C4-2B (cell line): ENCODE measurements around the gene C11orf68.

Source experiments
- H3K27ac ChIP-seq: fragments of 450-650 bp; 2 replicates; pipeline ENCODE4 v1.5.1; 2017
- ZFX ChIP-seq: fragments of 450-650 bp; IDR thresholded peaks from 2 replicates; pipeline ENCODE4 v1.6.1; 2017
- TF ChIP-seq, protein P1 (sequence below): fragments of 450-650 bp; conservative IDR thresholded peaks from 2 replicates; pipeline ENCODE4 v1.5.1; 2017; ENCODE audit warnings: mild to moderate bottlenecking

The C11orf68 gene

DNA sequence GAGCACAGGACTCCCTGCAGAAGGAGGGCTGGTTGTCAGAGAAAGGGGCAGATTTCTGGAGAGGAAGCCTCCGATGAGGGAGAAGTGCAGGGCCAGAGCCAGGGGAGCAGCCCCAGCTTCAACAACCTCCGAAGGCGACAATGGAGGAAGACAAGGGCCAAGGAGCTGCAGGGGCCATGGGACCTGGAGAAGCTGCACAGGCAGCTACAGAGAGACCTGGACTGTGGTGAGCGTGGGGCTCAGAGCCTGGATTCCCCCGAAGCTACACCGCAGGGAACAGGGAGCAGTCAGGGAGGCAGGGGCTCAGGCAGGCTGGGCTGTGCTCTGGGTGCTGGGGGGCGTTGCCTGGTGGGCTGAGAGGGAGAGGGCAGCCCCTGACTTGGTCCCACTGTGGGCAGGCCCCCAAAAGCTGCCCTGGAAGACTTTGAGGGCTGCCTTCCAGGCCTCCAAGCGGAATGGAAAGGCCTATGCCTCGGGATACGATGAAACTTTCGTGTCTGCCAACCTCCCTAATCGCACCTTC lies 28.8 kb upstream of the C11orf68 start:
- TF ChIP-seq, protein P1, sequence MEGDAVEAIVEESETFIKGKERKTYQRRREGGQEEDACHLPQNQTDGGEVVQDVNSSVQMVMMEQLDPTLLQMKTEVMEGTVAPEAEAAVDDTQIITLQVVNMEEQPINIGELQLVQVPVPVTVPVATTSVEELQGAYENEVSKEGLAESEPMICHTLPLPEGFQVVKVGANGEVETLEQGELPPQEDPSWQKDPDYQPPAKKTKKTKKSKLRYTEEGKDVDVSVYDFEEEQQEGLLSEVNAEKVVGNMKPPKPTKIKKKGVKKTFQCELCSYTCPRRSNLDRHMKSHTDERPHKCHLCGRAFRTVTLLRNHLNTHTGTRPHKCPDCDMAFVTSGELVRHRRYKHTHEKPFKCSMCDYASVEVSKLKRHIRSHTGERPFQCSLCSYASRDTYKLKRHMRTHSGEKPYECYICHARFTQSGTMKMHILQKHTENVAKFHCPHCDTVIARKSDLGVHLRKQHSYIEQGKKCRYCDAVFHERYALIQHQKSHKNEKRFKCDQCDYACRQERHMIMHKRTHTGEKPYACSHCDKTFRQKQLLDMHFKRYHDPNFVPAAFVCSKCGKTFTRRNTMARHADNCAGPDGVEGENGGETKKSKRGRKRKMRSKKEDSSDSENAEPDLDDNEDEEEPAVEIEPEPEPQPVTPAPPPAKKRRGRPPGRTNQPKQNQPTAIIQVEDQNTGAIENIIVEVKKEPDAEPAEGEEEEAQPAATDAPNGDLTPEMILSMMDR, result no peak
- TF ChIP-seq ZFX, result no peak
- H3K27ac ChIP-seq, result no peak overlapping the region

DNA sequence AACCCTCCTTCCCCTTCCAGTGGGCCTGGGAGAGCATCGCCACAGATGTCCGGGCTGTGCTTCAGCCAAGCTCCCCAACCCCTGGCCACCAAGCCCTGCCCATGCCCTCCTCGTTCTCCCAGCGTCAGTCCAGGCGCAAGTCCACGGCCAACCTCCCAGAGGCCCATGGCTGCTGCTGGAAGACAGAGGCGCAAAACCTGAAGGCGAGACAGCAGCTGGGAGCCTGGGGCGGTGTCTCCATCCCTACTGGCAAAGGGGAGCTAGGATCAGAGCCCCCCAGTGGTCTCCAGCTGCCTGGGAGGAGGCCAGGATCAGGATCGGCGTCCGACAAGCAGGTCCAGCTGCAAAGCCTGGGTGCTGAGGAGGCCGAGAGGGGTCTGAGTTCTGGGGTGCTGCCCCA lies 28.3 kb upstream of the C11orf68 start:
- no peak overlapping the region for H3K27ac ChIP-seq
- TF ChIP-seq, protein P1, result no peak
- no peak for TF ChIP-seq ZFX

DNA sequence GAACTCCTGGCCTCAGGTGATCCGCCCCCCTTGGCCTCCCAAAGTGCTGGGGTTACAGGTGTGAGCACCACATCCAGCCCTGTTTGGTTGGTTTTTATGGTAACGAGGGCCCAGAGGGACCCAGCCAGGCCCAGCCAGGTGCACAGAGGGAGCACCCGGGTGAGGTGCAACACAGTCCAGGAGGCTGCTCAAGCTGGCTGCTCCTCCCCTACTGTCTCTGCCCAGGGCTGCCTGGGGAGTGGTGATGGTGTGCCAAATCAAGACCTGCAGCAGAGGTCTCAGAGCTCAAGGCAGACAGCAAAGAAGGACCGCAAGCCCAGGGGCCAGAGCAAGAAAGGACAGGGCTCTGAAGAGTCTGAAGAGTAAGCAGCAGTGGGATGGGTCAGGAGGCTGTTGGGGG lies 27.8 kb upstream of the C11orf68 start:
- H3K27ac ChIP-seq, result no peak overlapping the region
- no peak for TF ChIP-seq ZFX
- TF ChIP-seq, protein P1, result no peak

DNA sequence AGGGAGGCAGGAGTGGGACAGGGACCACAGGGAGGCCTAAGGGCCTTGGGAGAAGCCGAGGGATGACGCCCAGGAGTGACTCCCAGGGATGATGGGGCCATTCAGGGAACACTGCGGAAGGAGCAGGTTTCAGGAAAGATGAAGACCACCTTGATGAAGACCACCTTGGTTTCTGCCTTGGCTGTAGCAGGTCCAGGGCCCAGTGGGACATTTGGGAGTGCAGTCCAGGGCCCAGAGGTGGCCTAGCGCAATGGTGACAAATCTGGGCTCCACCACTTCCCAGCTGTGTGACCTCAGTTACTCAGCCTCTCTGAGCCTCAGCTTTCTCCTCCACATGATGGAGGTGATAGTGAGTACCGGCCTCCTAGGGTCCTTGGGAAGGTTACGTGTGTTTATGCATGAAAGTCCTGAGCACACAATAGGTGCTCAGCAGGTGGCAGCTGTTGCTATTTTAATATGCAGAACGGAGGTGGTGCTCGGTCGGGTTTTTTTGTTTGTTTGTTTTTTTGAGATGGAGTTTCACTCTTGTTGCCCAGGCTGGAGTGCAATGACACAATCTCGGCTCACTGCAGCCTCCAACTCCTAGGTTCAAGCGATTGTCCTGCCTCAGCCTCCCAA lies 27.2 kb upstream of the C11orf68 start:
- TF ChIP-seq, protein P1, result no peak
- no peak for TF ChIP-seq ZFX
- H3K27ac ChIP-seq, result no peak overlapping the region

DNA sequence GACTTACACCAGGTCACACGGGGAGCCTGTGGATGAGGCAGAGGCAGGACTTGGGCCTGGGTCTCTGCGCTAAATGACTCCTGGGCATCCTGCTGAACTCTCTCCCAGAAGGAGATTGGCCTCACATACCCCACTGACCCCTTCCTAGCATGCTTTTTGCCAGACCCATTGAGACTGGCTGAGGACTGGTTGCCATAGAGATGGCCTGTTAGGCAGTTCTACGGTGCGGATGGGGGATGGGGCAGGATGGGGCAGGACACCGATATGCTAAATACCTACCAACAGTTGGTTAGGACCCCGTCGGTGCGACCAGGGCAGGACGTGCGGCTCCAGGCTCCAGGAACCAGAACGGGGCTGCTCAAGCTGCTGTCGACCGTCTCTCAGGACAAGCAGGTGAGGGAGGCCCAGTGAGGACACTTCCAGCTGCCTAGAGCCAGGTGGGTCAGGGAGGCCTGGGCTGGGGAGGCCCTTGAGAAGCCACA lies 26.6 kb upstream of the C11orf68 start, which contains the start of gene TSGA10IP:
Gene TSGA10IP (plus strand): TSS at position 51 of the 482 bp plus-strand sequence. CDS start 196 bp downstream, at position 247.
- H3K27ac ChIP-seq, result no peak within 1 kb of the TSS

DNA sequence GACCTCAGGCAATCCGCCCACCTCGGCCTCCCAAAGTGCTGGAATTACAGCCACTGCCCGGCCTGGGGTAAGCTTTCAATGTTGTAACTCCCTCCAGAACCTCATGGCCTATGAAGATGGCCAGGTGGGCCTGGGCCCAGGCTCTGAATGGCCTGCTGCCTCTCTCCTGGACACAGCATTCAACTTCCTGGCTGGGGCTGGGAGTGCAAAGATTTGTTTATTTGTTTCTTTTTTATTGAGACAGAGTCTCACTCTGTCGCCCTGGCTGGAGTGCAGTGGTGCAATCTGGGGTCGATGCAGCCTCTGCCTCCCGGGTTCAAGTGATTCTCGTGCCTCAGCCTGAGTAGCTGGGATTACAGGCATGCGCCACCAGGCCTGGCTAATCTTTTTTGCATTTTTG lies 25.9 kb upstream of the C11orf68 start:
- TF ChIP-seq, protein P1, result no peak
- TF ChIP-seq ZFX, result no peak

More for the DNA sequence above, 26.6 kb upstream of the C11orf68 start, which contains the start of gene TSGA10IP:
- TF ChIP-seq ZFX, result no peak
- TF ChIP-seq, protein P1, result no peak

DNA sequence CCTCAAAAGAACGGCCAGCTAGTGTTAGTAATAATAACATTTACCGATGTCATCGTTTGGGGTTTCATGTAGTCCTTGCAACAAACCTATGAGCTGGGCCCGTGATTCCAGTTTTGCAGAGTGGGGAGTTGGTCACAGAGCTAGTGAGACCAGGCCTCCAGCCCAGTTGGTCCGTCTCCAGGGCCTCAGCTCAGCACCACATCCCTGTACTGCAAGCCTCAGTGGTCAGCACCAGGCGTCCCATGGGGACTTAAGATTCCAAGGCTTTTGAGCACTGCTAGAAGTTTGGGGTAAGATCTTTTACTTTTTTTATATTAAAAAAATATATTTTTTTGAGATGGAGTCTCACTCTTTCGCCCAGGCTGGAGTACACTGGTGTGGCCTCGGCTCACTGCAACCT lies 25.3 kb upstream of the C11orf68 start:
- TF ChIP-seq, protein P1, result no peak
- TF ChIP-seq ZFX, result no peak
- H3K27ac ChIP-seq, result no peak overlapping the region

More for the DNA sequence above, 25.9 kb upstream of the C11orf68 start:
- H3K27ac ChIP-seq, result no peak overlapping the region
